ENCODE measurements around the gene E2F4. TPM values are rescaled to one million over a fixed set of nuclear protein-coding genes. Genes with fewer than 3 reads are reported as not detected.

E2F4 gene
- total RNA-seq, 2 donors from 2014 or later: 53.8 to 70.3 TPM

DNA sequence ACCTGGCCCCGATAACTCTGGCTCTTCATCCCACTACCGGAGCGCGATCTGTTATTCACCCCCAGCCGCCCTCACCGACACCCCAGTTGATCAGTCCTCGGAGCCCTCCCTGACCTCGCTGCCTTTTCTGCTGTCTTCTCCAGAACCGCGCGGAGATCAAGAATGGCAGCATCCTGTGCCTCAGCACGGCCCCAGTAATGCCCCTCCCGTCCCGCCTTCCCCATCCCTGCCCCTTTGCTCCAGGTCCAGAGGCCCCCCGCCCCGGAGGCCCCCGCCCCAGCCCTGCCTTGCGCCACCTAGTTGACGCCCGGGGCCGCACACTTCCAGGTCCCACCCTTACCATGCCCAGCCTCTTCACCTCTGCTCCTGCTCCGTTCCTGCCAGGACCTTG, 7.8 kb downstream of the E2F4 start:
- Histone ChIP-seq H3K27me3 (no peaks in the 10 kb centered on the region), H3K4me3 (peak overlapping the region in 1 of 2 donors; percentile 15), H3K36me3 (peaks cover 35% of the 10 kb centered on the region), H3K9me3 (no peaks in the 10 kb centered on the region), H3K27ac (no peak overlapping the region), H3K4me1 (peaks cover 0 to 22% of the 10 kb centered on the region in 2 donors)
- TF ChIP-seq, protein P1, sequence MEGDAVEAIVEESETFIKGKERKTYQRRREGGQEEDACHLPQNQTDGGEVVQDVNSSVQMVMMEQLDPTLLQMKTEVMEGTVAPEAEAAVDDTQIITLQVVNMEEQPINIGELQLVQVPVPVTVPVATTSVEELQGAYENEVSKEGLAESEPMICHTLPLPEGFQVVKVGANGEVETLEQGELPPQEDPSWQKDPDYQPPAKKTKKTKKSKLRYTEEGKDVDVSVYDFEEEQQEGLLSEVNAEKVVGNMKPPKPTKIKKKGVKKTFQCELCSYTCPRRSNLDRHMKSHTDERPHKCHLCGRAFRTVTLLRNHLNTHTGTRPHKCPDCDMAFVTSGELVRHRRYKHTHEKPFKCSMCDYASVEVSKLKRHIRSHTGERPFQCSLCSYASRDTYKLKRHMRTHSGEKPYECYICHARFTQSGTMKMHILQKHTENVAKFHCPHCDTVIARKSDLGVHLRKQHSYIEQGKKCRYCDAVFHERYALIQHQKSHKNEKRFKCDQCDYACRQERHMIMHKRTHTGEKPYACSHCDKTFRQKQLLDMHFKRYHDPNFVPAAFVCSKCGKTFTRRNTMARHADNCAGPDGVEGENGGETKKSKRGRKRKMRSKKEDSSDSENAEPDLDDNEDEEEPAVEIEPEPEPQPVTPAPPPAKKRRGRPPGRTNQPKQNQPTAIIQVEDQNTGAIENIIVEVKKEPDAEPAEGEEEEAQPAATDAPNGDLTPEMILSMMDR (IDR thresholded peaks at IDR 0.05): no peak
- no peak for DNase-seq (ENCODE audit: low spot score)

DNA sequence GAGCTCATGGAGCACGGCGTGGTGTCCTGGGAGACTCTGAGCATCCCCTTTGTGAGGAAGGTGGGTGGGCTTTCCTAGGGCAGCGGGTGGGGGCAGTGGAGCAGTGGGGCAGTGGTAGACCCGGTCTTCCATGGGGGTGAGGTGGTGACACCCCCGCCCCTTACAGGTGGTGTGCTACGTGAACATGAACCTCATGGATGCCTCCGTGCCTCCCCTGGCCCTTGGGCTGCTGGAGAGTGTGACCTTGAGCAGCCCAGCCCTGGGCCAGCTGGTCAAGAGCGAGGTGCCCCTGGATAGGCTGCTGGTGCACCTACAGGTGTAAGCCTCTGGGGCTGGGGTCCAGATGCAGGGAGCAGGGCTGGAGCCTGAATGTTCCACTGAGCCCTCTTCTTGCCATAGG, 8.5 kb downstream of the E2F4 start:
- H3K4me3 ChIP-seq: no peak overlapping the region
- no peak overlapping the region for H3K27ac ChIP-seq
- no peaks in the 10 kb centered on the region for H3K9me3 ChIP-seq
- H3K4me1 ChIP-seq: peaks cover 0 to 22% of the 10 kb centered on the region in 2 donors
- H3K27me3 ChIP-seq: no peaks in the 10 kb centered on the region
- TF ChIP-seq, protein P1 (IDR thresholded peaks at IDR 0.05): no peak
- peaks cover 28% of the 10 kb centered on the region for H3K36me3 ChIP-seq
- no peak for DNase-seq (ENCODE audit: low spot score)

DNA sequence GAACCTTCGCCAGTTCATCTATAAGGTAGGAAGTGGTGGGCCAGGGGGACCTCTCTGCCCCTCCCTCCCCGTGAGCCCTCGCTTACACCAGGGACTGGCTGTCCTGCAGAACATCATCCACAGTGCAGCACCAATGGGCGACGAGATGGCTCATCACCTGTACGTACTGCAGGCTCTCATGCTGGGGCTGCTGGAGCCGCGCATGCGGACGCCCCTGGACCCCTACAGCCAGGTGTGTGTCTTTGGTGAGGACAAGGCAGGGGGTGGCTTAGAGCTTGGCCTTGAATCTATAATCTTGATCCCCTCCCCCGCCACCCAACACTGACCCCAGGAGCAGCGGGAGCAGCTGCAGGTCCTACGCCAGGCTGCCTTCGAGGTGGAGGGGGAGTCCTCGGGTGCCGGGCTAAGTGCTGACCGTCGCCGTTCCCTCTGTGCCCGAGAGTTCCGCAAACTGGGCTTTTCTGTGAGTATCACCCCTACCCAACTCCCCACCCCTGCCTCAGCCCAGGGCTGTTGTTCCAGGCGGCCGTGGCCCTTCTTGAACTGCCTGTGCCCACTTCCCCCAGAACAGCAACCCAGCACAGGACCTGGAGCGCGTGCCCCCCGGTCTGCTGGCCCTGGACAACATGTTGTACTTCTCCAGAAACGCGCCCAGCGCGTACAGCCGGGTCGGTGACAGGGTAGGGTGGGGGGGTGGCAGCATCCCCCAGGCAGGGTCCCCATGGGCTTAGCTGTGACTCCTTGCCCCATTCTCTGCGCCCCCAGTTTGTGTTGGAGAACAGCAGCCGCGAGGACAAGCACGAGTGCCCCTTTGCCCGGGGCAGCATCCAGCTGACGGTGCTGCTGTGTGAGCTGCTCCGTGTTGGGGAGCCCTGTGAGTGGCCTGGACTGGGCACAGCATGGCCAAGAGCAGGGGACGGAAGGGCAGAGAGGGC, 9.7 kb downstream of the E2F4 start:
- peaks cover 0 to 22% of the 10 kb centered on the region in 2 donors for H3K4me1 ChIP-seq
- no peak for DNase-seq (ENCODE audit: low spot score)
- no peaks in the 10 kb centered on the region for H3K9me3 ChIP-seq
- no peak overlapping the region for H3K4me3 ChIP-seq
- no peak overlapping the region for H3K27ac ChIP-seq
- TF ChIP-seq, protein P1 (IDR thresholded peaks at IDR 0.05): no peak
- H3K36me3 ChIP-seq: peaks cover 16% of the 10 kb centered on the region
- no peaks in the 10 kb centered on the region for H3K27me3 ChIP-seq

DNA sequence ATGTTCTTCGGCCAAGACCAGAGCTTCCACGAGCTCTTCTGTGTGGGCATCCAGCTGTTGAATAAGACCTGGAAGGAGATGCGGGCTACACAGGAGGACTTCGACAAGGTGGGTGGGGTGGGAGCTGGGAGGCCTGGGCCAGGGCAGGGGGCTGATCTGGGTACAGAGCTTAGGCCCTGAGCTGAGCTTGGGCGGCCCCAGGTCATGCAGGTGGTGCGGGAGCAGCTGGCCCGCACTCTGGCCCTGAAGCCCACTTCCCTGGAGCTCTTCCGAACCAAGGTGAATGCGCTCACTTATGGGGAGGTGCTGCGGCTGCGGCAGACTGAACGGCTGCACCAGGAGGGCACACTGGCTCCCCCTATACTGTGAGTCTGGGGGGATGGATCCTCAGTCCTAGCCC, 10.5 kb downstream of the E2F4 start:
- H3K36me3 ChIP-seq: peaks cover 9% of the 10 kb centered on the region
- no peak overlapping the region for H3K27ac ChIP-seq
- DNase-seq (ENCODE audit: low spot score): no peak

DNA sequence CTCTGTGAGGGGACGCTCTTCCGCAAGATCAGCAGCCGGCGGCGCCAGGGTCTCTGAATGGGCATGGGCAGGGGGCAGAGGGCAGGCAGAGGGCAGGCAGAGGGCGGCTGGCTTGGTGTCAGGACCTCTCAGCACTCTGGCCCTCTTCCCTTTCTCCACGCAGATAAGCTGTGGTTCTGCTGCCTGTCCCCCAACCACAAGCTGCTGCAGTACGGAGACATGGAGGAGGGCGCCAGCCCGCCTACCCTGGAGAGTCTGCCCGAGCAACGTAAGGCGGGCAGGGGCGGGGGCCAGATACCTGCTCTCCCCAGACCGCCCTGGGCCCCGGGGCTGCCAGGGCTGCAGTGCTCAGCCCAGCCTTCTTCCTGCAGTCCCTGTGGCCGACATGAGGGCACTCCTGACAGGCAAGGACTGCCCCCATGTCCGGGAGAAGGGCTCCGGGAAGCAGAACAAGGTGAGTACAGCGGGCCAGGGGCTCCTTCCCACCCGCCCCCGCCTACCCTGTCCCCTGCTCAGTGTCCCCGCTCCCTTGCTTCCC, 11.1 kb downstream of the E2F4 start:
- peaks cover 0 to 18% of the 10 kb centered on the region in 2 donors for H3K4me1 ChIP-seq
- H3K36me3 ChIP-seq: peaks cover 3% of the 10 kb centered on the region
- H3K4me3 ChIP-seq: no peak overlapping the region
- H3K9me3 ChIP-seq: no peaks in the 10 kb centered on the region
- TF ChIP-seq, protein P1 (IDR thresholded peaks at IDR 0.05): no peak
- H3K27ac ChIP-seq: no peak overlapping the region
- H3K27me3 ChIP-seq: no peaks in the 10 kb centered on the region
- no peak for DNase-seq (ENCODE audit: low spot score)

More for the DNA sequence above, 10.5 kb downstream of the E2F4 start:
- H3K27me3 ChIP-seq: no peaks in the 10 kb centered on the region
- TF ChIP-seq, protein P1 (IDR thresholded peaks at IDR 0.05): no peak
- no peaks in the 10 kb centered on the region for H3K9me3 ChIP-seq
- H3K4me3 ChIP-seq: no peak overlapping the region
- peaks cover 0 to 22% of the 10 kb centered on the region in 2 donors for H3K4me1 ChIP-seq
